HepG2 (cell line): ENCODE results near the gene RBBP8NL. TPM values are rescaled to one million over a fixed set of nuclear protein-coding genes. Genes with fewer than 3 reads are reported as not detected.
A peak's percentile ranks its signal among the peaks of the same experiment; 100 is the strongest.

Source experiments
- ARHGAP35 ChIP-seq: sonication (generic); formaldehyde crosslinking; IDR thresholded peaks from 2 replicates; pipeline ENCODE4 v1.9.0; 2022; ENCODE audit warnings: mild to moderate bottlenecking, inconsistent platforms, moderate library complexity, missing genetic modification reagents, borderline replicate concordance
- ATF7 ChIP-seq, 2 experiments: fragments of 450-650 bp in 1 of 2; sonication (generic) in 1 of 2; formaldehyde crosslinking in 1 of 2; IDR thresholded peaks; 2 replicates each; pipeline versions ENCODE4 v1.4.0 to v1.6.1; 2016 to 2020; ENCODE audit warnings: antibody characterized with exemption in 1 of 2, mild to moderate bottlenecking in 1 of 2, missing genetic modification reagents in 1 of 2
- CREM ChIP-seq, 2 experiments: sonication (generic) in 1 of 2; formaldehyde crosslinking in 1 of 2; IDR thresholded peaks; 2 replicates each; pipeline versions ENCODE4 v1.4.0 to v1.6.1; 2016 to 2020; ENCODE audit warnings: antibody characterized with exemption in 1 of 2, mild to moderate bottlenecking in 1 of 2, missing genetic modification reagents in 1 of 2
- HHEX ChIP-seq: IDR thresholded peaks from 2 replicates; pipeline ENCODE4 v1.6.1; 2016; ENCODE audit warnings: control low read depth
- HIVEP1 ChIP-seq: sonication (generic); formaldehyde crosslinking; IDR thresholded peaks from 2 replicates; pipeline ENCODE4 v1.4.0; 2020; ENCODE audit warnings: mild to moderate bottlenecking, missing genetic modification reagents
- KDM5A ChIP-seq: fragments of 200-600 bp; sonication (generic); IDR thresholded peaks from 2 replicates; pipeline ENCODE4 v1.7.0; 2018; ENCODE audit warnings: antibody characterized with exemption, mild to moderate bottlenecking, low read length, borderline replicate concordance
- KMT2A ChIP-seq: sonication (generic); formaldehyde crosslinking; IDR thresholded peaks from 2 replicates; pipeline ENCODE4 v1.4.0; 2020; ENCODE audit warnings: missing genetic modification reagents
- MYC ChIP-seq: sonication (generic); formaldehyde crosslinking; IDR thresholded peaks from 2 replicates; pipeline ENCODE4 v1.9.0; 2021; ENCODE audit warnings: missing genetic modification reagents, borderline replicate concordance
- NFE2 ChIP-seq: sonication (generic); formaldehyde crosslinking; IDR thresholded peaks from 2 replicates; pipeline ENCODE4 v1.4.0; 2020; ENCODE audit warnings: missing genetic modification reagents
- ONECUT2 ChIP-seq: sonication (generic); formaldehyde crosslinking; IDR thresholded peaks from 2 replicates; pipeline ENCODE4 v1.4.0; 2020; ENCODE audit warnings: missing genetic modification reagents
- PHF8 ChIP-seq: sonication (generic); formaldehyde crosslinking; IDR thresholded peaks from 2 replicates; pipeline ENCODE4 v1.5.0; 2020; ENCODE audit warnings: missing genetic modification reagents
- POGZ ChIP-seq: sonication (generic); formaldehyde crosslinking; IDR thresholded peaks from 2 replicates; pipeline ENCODE4 v1.4.0; 2020; ENCODE audit warnings: mild to moderate bottlenecking, missing genetic modification reagents
- RAD51 ChIP-seq: fragments of 450-650 bp; IDR thresholded peaks from 2 replicates; pipeline ENCODE4 v1.6.1; 2016; ENCODE audit warnings: borderline replicate concordance
- RBFOX2 ChIP-seq: fragments of 200-400 bp; formaldehyde crosslinking; IDR thresholded peaks from 2 replicates; pipeline ENCODE4 v1.6.1; 2017; ENCODE audit warnings: low read depth, mild to moderate bottlenecking, low read length
- SIX4 ChIP-seq: sonication (generic); formaldehyde crosslinking; IDR thresholded peaks from 2 replicates; pipeline ENCODE4 v1.4.0; 2020; ENCODE audit warnings: missing genetic modification reagents
- SRF ChIP-seq: IDR thresholded peaks from 2 replicates; pipeline ENCODE4 v1.6.1; 2011; ENCODE audit warnings: mild to moderate bottlenecking, low read depth, low read length, moderate library complexity
- TAF15 ChIP-seq: fragments of 200-400 bp; formaldehyde crosslinking; IDR thresholded peaks from one replicate; pipeline ENCODE4 v1.6.1; 2018; ENCODE audit warnings: mild to moderate bottlenecking, low read depth, low read length; ENCODE audit not compliant: poor library complexity, severe bottlenecking
- ZFP36L1 ChIP-seq: sonication (generic); formaldehyde crosslinking; IDR thresholded peaks from 2 replicates; pipeline ENCODE4 v1.8.0; 2022; ENCODE audit warnings: mild to moderate bottlenecking, missing genetic modification reagents, moderate library complexity
- ZNF678 ChIP-seq: sonication (generic); formaldehyde crosslinking; IDR thresholded peaks from 2 replicates; pipeline ENCODE4 v1.4.0; 2020; ENCODE audit warnings: mild to moderate bottlenecking, missing genetic modification reagents
- ZNF720 ChIP-seq: sonication (generic); formaldehyde crosslinking; IDR thresholded peaks from 2 replicates; pipeline ENCODE4 v1.4.0; 2020; ENCODE audit warnings: missing genetic modification reagents
- ZSCAN21 ChIP-seq: sonication (generic); formaldehyde crosslinking; IDR thresholded peaks from 2 replicates; pipeline ENCODE4 v1.8.0; 2022; ENCODE audit warnings: mild to moderate bottlenecking, missing genetic modification reagents, moderate library complexity, borderline replicate concordance
- polyA plus RNA-seq, 8 experiments: library from polyadenylated mRNA; depleted of rRNA in 3 of 8; stranded (reverse) in 7 of 8; unstranded in 1 of 8; fragments of >200 nt; fragmentation: Illumina TruSeq in 4 of 8; extraction: Trizol in 4 of 8; gene quantifications; 2 replicates each; pipeline versions ENCODE4 v1.2.1 to v1.2.3, GENCODE V29; 2011 to 2016; ENCODE audit warnings: low read depth in 4 of 8, missing spikeins in 1 of 8, mixed read lengths in 1 of 8; ENCODE audit not compliant: insufficient read depth in 1 of 8
- total RNA-seq, 5 experiments: library from RNA; depleted of rRNA; stranded (reverse); fragments of >200 nt; fragmentation: Illumina TruSeq; extraction: Trizol; gene quantifications; 2 replicates each; pipeline ENCODE4 v1.2.3, GENCODE V29; 2016; ENCODE audit warnings: low read depth in 1 of 5
- TF ChIP-seq, protein P1 (sequence below): sonication (generic); formaldehyde crosslinking; IDR thresholded peaks from 2 replicates; pipeline ENCODE4 v1.9.0; 2021; ENCODE audit warnings: missing genetic modification reagents, borderline replicate concordance
- TF ChIP-seq, protein P2 (sequence below): sonication (generic); formaldehyde crosslinking; IDR thresholded peaks from 2 replicates; pipeline ENCODE4 v1.4.0; 2020; ENCODE audit warnings: mild to moderate bottlenecking, low read depth, missing genetic modification reagents
- TF ChIP-seq, protein P3 (sequence below): sonication (generic); formaldehyde crosslinking; IDR thresholded peaks from 2 replicates; pipeline ENCODE4 v1.4.0; 2020; ENCODE audit warnings: mild to moderate bottlenecking, missing genetic modification reagents
- TF ChIP-seq, protein P4 (sequence below): sonication (generic); formaldehyde crosslinking; IDR thresholded peaks from 2 replicates; pipeline ENCODE4 v1.9.0; 2021; ENCODE audit warnings: missing genetic modification reagents, borderline replicate concordance

The RBBP8NL gene
- total and polyA plus RNA-seq, 2 of the 13 experiments (the other 11 are each of a cell fraction or from before 2014, with no cell fraction given): 0.69 to 0.86 TPM

DNA sequence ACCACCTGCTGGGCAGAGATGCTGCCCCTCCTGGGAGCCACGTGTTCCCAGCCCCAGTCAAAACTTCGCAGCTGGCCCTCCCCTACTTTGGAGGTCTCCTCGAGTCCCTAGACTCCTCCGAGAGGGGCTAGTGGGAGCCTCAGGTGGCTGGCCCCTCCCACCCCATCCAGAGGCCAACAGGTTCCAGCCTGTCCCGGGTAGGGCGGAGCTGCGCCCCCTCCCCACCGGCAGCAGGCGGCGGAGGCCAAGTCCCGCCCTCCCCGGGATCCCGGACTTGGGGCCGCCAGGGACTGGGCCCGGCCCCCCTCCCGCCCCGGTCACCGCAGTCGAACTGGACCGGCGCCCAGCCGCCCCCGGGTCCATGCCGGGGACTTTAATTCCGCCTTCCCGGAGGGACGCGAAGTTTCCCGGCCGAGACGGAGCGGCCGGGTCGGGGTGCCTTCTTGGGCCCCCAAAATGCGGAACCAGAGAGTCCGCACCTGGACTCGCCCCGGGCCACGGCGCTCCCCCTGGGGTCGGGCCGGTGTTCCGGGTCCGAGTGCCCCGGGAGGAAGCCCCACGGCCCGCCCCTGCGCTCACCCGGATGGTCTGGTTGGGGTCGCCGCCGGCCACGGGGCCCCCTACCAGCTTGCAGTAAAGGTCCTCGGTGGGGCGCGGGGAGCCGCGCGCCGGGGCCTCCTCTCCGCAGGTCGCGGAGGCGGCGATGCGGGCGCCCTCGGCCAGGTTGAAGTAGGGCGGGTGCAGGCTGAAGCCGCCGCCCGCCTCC, 60.8 kb downstream of the RBBP8NL start (continued):
- TF ChIP-seq, protein P1, sequence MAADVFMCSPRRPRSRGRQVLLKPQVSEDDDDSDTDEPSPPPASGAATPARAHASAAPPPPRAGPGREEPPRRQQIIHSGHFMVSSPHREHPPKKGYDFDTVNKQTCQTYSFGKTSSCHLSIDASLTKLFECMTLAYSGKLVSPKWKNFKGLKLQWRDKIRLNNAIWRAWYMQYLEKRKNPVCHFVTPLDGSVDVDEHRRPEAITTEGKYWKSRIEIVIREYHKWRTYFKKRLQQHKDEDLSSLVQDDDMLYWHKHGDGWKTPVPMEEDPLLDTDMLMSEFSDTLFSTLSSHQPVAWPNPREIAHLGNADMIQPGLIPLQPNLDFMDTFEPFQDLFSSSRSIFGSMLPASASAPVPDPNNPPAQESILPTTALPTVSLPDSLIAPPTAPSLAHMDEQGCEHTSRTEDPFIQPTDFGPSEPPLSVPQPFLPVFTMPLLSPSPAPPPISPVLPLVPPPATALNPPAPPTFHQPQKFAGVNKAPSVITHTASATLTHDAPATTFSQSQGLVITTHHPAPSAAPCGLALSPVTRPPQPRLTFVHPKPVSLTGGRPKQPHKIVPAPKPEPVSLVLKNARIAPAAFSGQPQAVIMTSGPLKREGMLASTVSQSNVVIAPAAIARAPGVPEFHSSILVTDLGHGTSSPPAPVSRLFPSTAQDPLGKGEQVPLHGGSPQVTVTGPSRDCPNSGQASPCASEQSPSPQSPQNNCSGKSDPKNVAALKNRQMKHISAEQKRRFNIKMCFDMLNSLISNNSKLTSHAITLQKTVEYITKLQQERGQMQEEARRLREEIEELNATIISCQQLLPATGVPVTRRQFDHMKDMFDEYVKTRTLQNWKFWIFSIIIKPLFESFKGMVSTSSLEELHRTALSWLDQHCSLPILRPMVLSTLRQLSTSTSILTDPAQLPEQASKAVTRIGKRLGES: 0 out of 2 replicates have a peak, but pooled peaks have one; percentile 10
- TF ChIP-seq CREM (IDR thresholded peaks at IDR 0.05): no peak
- no peak for TF ChIP-seq CREM (CRISPR knock-in tag; IDR thresholded peaks at IDR 0.05)
- no peak for TF ChIP-seq SIX4 (CRISPR knock-in tag)
- 0 out of 2 replicates have a peak, but pooled peaks have one; percentile 60 for TF ChIP-seq MYC (CRISPR knock-in tag)
- peak; percentile 84 for TF ChIP-seq KMT2A
- TF ChIP-seq, protein P2, sequence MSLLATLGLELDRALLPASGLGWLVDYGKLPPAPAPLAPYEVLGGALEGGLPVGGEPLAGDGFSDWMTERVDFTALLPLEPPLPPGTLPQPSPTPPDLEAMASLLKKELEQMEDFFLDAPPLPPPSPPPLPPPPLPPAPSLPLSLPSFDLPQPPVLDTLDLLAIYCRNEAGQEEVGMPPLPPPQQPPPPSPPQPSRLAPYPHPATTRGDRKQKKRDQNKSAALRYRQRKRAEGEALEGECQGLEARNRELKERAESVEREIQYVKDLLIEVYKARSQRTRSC (CRISPR knock-in tag): no peak
- TF ChIP-seq, protein P3, sequence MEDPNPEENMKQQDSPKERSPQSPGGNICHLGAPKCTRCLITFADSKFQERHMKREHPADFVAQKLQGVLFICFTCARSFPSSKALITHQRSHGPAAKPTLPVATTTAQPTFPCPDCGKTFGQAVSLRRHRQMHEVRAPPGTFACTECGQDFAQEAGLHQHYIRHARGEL (CRISPR knock-in tag): no peak; the same call in 1 of the 2 replicates
- peak; percentile 36 for TF ChIP-seq ZFP36L1 (CRISPR knock-in tag)
- TF ChIP-seq RBFOX2: peak; percentile 24; the same call in 1 of the 2 replicates
- TF ChIP-seq HHEX (CRISPR knock-in tag): no peak
- TF ChIP-seq ZNF720 (CRISPR knock-in tag): no peak
- 0 out of 2 replicates have a peak, but pooled peaks have one; percentile 12 for TF ChIP-seq ZSCAN21 (CRISPR knock-in tag)
- peak; percentile 68 for TF ChIP-seq HIVEP1 (CRISPR knock-in tag)
- no peak; the same call in 1 of the 2 replicates for TF ChIP-seq ONECUT2 (CRISPR knock-in tag)
- TF ChIP-seq KDM5A: peak; percentile 42; the same call in 1 of the 2 replicates
- peak; percentile 61; the same call in 1 of the 2 replicates for TF ChIP-seq ARHGAP35 (CRISPR knock-in tag)
- TF ChIP-seq ZNF678 (CRISPR knock-in tag): no peak
- peak; percentile 65 for TF ChIP-seq PHF8 (CRISPR knock-in tag)
- no peak for TF ChIP-seq ATF7 (IDR thresholded peaks at IDR 0.05)
- no peak; the same call in 1 of the 2 replicates for TF ChIP-seq ATF7 (CRISPR knock-in tag; IDR thresholded peaks at IDR 0.05)
- no peak for TF ChIP-seq NFE2 (CRISPR knock-in tag)
- TF ChIP-seq, protein P4, sequence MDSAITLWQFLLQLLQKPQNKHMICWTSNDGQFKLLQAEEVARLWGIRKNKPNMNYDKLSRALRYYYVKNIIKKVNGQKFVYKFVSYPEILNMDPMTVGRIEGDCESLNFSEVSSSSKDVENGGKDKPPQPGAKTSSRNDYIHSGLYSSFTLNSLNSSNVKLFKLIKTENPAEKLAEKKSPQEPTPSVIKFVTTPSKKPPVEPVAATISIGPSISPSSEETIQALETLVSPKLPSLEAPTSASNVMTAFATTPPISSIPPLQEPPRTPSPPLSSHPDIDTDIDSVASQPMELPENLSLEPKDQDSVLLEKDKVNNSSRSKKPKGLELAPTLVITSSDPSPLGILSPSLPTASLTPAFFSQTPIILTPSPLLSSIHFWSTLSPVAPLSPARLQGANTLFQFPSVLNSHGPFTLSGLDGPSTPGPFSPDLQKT (CRISPR knock-in tag): no peak
- peak; percentile 98 for TF ChIP-seq TAF15
- TF ChIP-seq POGZ (CRISPR knock-in tag): peak; percentile 61
- no peak for TF ChIP-seq SRF
- TF ChIP-seq RAD51: no peak
